Fibroblast of skin of right quadriceps (primary cell): ENCODE results near the gene NEK8.
"Not testable (repeated sequence)": the region's sequence is repeated elsewhere in the genome, so short reads cannot be mapped to it uniquely, and the experiment has no call there.

ENCODE experiments used
- DNase-seq: peaks from one replicate; pipeline ENCODE4 v3.0.0-alpha.2; 2013

The NEK8 gene

DNA sequence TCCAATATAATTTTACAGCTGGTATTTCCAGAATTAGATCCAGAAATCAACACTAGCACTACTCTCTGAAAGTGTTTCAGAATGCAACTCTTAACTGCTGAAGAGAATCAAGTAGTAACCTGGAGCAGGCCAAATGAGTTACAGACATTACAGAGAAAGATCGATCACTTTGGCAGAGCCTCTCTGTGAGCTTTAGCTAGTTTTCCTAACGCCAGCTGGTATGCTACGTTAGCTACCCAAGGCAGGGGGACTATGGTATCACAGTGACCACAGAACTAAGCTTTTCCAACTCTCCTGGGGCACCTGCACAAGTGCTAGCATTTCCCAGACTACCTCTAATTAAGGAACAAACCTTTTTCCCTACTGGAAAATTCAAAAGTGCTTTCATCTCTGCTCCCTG lies 45.6 kb downstream of the NEK8 start:
- DNase-seq, result no peak

DNA sequence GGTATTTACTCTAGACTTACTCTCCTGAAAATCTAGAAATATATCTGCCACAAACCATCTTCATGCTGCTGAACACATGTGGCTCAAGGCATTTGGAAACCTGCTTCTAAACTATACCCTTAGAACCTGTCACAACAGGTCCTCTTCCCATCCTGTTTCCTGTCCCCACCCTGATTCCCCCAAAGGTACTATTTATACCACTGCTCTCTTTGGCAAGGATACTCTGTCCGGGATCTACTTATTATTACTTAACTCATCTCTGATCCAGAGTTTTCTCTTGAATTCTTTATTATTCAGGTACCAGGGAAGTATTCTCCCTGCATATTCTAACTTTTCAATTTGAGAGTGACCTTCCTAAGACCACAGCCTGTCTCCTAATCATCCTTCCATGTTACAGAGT lies 48.6 kb downstream of the NEK8 start:
- no peak for DNase-seq

DNA sequence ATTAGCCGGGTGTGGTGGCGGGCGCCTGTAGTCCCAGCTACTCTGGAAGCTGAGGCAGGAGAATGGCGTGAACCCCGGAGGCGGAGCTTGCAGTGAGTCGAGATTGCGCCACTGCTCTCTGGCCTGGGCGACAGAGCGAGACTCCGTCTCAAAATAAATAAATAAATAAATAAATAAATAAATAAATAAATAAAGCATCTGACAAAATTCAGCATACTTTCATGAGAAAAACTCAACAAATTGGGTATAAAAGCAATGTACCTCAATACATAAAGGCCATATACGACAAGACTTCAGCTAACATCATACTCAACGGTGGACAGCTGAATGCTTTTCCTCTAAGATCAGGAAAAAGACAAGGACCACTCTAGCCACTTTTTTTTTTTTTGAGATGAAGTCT lies 51.0 kb downstream of the NEK8 start:
- not testable (repeated sequence) for DNase-seq

DNA sequence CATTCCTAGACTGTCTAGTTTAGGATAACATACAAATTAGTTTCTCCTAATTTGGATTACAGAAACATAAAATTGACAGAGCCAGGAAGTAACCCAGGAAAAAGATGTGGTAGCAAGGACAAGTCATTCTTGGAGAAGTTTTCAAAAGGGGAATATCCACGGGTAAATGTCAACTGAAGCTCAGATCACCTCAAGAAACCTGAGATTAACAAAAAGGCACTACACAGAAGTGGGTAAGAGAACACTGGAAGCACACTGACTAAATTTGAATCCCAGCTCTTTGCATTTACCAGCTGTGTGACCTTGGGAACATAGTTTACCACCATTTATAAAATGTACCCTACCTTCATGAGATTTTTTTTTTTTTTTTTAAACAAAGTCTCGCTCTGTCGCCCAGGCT lies 54.6 kb downstream of the NEK8 start:
- DNase-seq, result no peak

DNA sequence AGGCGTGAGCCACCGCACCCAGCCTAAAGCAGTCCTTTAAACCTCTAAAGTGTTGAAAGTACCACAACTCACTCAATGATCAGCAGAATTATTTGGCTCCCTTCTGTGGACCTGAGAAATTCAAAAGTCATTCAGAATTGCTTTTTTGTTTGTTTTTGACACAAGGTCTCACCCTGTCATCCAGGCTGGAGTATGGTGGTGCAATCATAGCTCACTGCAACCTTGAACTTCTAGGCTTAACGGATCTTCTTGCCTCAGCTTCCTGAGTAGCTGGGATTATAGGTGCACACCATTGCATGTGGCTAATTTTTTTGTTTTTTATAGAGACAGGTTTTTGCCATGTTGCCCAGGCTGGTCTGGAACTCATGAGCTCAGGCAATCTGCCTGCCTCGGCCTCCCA lies 59.5 kb downstream of the NEK8 start:
- DNase-seq, result no peak
